Adipose tissue (tissue), 3 donors: ENCODE measurements around the gene MEAF6. TPM values are rescaled to one million over a fixed set of nuclear protein-coding genes. Genes with fewer than 3 reads are reported as not detected.
A peak's percentile ranks its signal among the peaks of the same experiment; 100 is the strongest.
"Not testable (repeated sequence)": the region's sequence is repeated elsewhere in the genome, so short reads cannot be mapped to it uniquely, and the experiment has no call there.

Source experiments
- H3K27ac ChIP-seq: one replicate; pipeline ENCODE4 v1.5.1; 2013; ENCODE audit warnings: low read depth, low read length
- WGBS, 3 donors: extraction: QIAGEN DNeasy Blood & Tissue Kit; methylation state at CpG; one replicate each; pipeline ENCODE4 v1.1.7; 2013; 5-methylcytosine and 5-hydroxymethylcytosine counted together
- polyA plus RNA-seq, 3 donors: library from polyadenylated mRNA; stranded (reverse); fragments of 200-250 nt; gene quantifications; one replicate each; pipeline ENCODE4 v1.2.3, GENCODE V29; 2013
- donor health status: healthy with polysubstance abuse.
- donor health status: Bipolar disorder and iron deficiency.
- donor health status: healthy.

MEAF6 gene
- 10 to 100 TPM; 27.6 to 57.4 (median 32.1) TPM for polyA plus RNA-seq

DNA sequence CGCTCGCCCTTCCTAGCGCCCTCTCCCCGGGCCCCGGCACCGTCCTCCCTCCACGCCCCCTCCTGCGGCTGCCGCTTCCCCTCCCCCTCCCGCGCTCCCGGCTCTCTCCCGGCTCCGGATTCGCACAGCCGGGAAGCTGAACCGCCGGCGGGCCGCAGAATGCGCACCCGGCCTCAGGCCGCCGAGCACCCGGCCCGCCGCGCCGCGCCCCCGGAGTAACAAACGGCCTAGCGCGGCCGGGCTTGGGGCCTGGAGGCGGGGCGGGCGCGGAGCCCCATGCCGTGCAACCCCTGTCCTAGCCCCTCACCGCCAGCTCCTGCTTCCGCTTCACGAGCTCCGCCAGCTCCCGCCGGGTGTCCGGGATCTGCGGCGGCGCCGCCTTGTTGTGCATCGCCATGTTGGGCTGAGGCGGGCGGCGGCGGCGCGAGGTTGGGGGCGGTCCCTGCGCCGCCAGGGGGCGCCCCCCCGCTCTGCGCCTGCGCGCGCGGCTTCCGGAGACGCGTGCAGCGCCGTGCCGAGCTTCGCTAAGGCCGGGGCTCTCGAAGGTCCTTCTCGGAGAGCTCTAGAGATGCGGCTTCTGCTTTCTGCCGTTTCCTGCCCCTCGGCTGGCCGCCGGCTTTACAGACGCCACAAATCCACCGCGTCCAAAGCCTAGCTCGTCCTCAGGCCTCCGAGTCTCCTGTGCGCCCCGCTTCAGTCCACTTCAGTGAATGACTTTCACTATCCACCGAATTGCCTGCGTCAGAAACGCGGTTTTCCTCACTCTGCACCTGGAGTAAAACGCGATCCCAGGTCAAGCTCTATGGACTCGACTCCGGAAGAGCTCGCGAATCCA is at the start of gene MEAF6:
Gene MEAF6, minus strand, starts transcription at position 417 of the 835 bp plus-strand sequence. Its CDS starts 20 bp downstream, at position 397.
- H3K27ac ChIP-seq, result no peak within 1 kb of the TSS
- WGBS, 3 donors, result 0 to 1% (median 1%) methylated on average over 62 to 100 of the region's 100 CpGs

DNA sequence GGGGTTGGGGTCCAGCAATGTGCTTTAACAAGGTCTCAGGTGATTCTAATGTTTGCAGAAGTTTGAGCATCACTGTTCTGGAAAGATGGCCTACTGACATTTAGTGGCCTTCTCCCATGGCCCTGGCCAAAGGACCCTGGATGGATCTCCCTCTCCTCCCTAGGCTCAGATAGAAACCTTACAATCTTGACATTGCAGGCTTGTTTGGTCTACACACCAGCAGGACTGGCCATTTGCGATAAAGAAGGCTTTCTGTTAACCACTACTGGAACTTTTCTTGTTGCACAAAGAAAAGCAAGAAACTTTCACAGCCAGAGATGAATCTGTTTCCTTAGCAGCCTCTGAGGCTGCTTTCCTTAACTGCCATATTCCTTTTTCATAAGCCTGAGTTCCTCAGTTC is 48.4 kb upstream of the MEAF6 start:
- no peak overlapping the region for H3K27ac ChIP-seq
- WGBS, 3 donors, result 86 to 96% (median 96%) methylated on average over 1 of the region's 1 CpG

DNA sequence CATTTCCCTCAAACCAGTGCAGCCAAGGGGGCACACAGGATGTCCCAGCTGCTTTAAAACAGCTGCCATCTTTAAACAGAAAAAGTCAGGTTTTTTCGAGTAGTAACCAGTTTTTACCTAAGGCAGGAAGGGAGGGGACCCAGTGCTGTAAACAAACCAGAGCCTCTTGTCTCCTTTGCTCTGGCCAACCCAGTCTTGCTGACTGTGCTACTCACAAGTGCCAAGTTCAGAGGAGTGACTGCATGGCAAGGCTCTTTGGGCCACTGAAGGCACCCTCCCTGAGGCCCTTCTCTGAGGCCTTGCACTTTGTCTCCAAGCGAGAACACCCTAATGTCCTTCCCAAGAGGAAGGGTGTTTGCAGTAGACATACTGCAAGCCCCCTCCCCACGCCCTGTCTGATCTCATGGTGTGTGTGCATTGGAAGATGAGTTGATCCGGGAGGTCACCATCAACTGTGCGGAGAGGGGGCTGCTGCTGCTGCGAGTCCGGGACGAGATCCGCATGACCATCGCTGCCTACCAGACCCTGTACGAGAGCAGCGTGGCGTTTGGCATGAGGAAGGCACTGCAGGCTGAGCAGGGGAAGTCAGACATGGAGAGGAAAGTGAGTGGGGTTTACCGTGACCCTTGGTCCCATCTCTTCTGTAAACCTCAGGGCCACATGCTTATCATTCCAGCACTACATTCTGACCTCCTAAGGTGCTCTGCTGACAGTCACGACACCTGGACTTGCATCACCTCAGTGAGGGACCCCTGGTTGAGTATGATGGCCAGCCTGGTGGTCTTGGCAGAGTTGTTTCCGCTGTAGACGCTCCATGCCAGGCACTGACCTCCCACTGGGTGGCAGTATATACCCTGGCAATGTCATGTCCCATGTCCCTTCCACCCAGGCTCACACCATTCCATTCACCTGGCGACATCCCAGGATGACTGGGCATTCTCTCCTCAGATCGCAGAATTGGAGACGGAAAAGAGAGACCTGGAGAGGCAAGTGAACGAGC is 46.9 kb upstream of the MEAF6 start:
- H3K27ac ChIP-seq, result no peak overlapping the region
- WGBS, 3 donors, result 92 to 95% (median 92%) methylated on average over 21 of the region's 21 CpGs

DNA sequence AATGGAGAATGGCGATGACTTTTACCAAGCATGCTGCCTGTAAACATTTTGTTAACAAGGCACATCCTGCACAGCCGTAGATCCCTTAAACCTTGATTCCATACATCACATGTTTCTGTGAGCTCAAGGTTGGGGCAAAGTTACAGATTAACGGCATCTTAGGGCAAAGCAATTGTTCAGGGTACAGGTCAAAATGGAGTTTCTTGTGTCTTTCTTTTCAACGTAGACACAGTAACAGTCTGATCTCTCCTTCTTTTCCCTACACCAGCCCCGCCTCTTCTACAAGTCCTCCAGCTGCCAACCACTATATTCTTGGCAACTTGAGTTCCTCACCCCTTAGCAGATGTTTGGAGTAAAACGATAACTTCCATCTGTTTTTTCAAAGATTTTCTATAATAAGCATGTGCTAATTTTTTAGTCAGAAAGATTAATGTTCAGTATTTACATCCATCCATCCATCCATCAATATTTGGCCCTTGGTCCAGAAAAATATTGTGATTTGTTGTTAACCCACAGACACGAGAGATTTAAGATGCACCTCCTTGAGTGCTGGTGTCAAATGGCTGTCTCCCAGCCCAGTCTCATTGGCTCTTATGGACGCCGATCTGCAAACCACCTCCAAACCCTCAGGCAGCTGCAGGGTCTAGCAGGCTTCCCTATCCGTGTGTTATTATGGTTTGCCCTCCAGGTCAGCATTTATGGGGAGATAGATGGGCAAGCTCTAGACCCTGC is 46.0 kb upstream of the MEAF6 start:
- H3K27ac ChIP-seq, result no peak overlapping the region
- WGBS, 3 donors, result 81 to 82% (median 82%) methylated on average over 10 of the region's 10 CpGs

GRCh38 chr1:37559957-37560379 is 45.4 kb upstream of the MEAF6 start:
- WGBS, 3 donors, result 53 to 76% (median 76%) methylated on average over 12 of the region's 12 CpGs
- not testable (repeated sequence) for H3K27ac ChIP-seq

DNA sequence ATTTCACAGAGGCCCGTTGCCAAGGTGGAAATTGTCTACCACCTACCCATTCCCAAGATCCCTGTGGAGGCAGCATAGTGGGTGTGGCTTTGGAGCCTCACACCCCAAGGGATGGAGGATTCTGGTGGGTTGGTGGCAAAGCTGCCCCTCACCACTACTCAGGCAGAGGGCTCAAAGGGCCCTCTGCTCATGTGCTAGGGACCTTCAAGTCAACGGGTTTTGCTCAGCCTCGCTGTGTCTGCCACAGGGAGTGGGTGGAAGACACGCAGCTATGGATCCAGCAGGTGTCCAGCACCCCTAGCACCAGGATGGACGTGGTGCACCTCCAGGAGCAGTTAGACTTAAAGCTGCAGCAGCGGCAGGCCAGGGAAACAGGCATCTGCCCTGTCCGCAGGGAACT is 44.5 kb upstream of the MEAF6 start:
- 87 to 92% (median 92%) methylated on average over 7 of the region's 7 CpGs for WGBS, 3 donors
- H3K27ac ChIP-seq, result no peak overlapping the region

- H3K27ac ChIP-seq, result no peak overlapping the region
- 81 to 91% (median 88%) methylated on average over 1 of the region's 1 CpG for WGBS, 3 donors
Observed at GRCh38 chr1:37558411-37558810, 43.8 kb upstream of the MEAF6 start.

- peak overlapping the region; percentile 36 for H3K27ac ChIP-seq
- 53 to 91% (median 83%) methylated on average over 3 of the region's 3 CpGs for WGBS, 3 donors
Observed at GRCh38 chr1:37557402-37557801, 42.8 kb upstream of the MEAF6 start.

DNA sequence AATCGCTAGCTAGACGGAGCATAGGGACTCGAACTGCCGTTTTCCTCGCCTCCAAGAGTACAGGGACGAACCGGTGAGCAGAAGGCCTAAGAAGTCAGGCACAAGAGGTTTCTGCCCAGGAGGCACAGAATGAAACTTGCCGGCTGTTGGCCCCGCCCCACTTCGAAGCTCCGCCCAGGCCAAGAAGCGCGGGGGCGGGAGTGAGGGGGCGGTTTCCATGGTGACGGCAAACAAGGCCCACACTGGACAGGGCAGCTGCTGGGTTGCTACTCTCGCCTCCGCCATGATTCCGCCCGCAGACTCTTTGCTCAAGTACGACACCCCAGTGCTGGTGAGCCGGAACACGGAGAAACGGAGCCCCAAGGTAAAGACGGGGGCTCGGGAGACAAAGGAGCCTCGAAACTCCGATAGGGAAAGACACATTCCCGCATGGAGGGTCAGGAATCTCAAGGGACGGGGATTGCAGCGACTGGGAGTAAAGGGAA is 42.2 kb upstream of the MEAF6 start, which contains the start of gene DNALI1:
Gene DNALI1, plus strand, starts transcription at position 229 of the 485 bp plus-strand sequence. Its CDS starts 55 bp downstream, at position 284.
- 5 to 23% (median 19%) methylated on average over 31 of the region's 31 CpGs for WGBS, 3 donors
- peak within 1 kb of the TSS; percentile 36 for H3K27ac ChIP-seq

DNA sequence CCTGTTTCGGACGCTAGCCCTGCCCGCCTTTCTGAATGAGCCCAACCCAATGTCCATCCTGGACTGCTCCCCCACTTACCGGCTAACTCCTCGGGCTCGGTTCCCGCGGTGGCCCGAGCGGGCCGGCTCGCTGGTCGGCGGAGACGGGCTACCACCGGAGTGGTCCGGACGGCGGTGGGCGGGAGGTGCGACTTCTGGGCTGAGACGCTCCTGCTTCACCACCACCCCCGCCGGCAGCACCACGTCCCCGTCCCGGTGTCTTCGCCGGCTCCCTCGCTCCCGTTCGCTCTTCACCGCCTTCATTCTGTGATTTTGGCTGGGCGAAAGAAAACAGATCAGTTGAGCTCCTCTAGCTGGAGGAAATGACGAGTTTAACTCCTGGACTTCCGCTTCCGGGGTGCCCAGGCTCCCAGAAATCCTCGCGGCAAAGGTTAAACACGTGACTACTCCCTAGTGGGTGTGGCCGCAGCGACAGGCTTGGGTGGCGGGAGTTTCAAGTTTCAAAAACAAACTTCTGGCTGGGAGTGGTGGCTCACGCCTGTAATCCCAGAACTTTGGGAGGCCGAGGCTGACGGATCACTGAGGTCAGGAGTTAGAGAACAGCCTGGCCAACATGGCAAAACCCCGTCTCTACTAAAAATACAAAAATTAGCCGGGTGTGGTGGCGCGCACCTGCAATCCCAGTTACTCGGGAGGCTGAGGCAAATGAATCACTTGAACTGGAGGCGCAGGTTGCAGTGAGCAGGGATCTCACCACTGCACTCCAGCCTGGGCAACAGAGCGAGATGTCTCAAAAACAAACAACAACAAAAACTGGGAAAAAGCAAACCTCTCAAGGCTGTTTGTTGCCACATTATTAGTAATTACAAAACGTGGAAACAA is 39.6 kb upstream of the MEAF6 start, which contains the start of gene SNIP1:
Gene SNIP1, minus strand, starts transcription at position 367 of the 882 bp plus-strand sequence. Its CDS starts 64 bp downstream, at position 303.
- H3K27ac ChIP-seq, result peak within 1 kb of the TSS; percentile 24
- 12 to 14% (median 12%) methylated on average over 54 of the region's 54 CpGs for WGBS, 3 donors

- WGBS, 3 donors, result 2 to 4% (median 3%) methylated on average over 11 of the region's 11 CpGs
- H3K27ac ChIP-seq, result no peak overlapping the region
Observed at GRCh38 chr1:37553598-37553926, 39.0 kb upstream of the MEAF6 start.

DNA sequence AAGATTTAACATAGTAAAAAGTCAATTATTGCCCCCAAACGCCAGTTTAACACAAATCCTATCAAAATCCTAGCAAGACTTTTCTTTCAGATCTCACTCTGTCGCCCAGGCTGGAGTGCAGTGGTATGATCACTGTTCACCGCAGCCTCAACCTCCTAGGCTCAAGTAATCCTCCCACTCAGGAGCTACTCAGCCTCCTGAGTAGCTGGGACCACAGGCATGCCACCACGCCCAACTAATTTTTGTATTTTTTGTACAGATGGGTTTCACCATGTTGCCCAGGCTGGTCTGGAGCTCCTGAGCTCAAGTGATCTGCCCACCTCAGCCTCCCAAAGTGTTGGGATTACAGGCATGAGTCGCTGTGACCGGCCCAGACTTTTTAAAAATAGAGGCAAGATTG is 34.8 kb upstream of the MEAF6 start:
- 88 to 93% (median 93%) methylated on average over 6 of the region's 6 CpGs for WGBS, 3 donors
- H3K27ac ChIP-seq, result no peak overlapping the region

DNA sequence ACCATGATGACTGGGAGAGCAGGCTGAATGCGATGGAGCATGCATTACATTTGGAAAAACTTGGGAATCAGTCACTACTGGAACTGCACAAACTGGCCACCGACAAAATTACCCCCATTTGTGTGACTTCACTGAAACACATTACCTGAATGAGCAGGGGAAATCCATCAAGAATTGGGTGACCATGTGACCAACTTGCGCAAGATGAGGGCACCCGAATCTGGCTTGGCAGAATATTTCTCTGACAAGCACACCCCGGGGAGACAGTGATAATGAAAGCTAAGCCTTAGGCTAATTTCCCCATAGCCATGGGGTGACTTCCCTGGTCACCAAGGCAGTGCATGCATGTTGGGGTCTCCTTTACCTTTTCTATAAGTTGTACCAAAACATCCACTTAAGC is 30.5 kb upstream of the MEAF6 start:
- 71 to 82% (median 73%) methylated on average over 5 of the region's 5 CpGs for whole genome bisulfite sequencing, 3 donors

GRCh38 chr1:37544530-37544929 is 30.0 kb upstream of the MEAF6 start:
- 95 to 98% (median 98%) methylated on average over 21 of the region's 21 CpGs for WGBS, 3 donors

More for the DNA sequence above, 30.5 kb upstream of the MEAF6 start:
- H3K27ac ChIP-seq, result no peak overlapping the region

GRCh38 chr1:37540036-37540785 is 25.6 kb upstream of the MEAF6 start:
- 94 to 95% (median 95%) methylated on average over 30 of the region's 30 CpGs for WGBS, 3 donors

More at GRCh38 chr1:37544530-37544929, 30.0 kb upstream of the MEAF6 start:
- no peak overlapping the region for H3K27ac ChIP-seq

GRCh38 chr1:37539154-37539553 is 24.6 kb upstream of the MEAF6 start:
- 93 to 97% (median 95%) methylated on average over 10 of the region's 10 CpGs for WGBS, 3 donors
- H3K27ac ChIP-seq, result not testable (repeated sequence)

More at GRCh38 chr1:37540036-37540785, 25.6 kb upstream of the MEAF6 start:
- H3K27ac ChIP-seq, result no peak overlapping the region
